AG04450 (cell line): ENCODE measurements around the gene WDR74. TPM values are rescaled to one million over a fixed set of nuclear protein-coding genes. Genes with fewer than 3 reads are reported as not detected.

ENCODE experiments used
- CTCF ChIA-PET: fragments of 300-600, 350-600 bp; formaldehyde crosslinking; extraction: SDS; loops from one replicate; lab custom pipeline; 2022; ENCODE audit warnings: antibody characterized with exemption, inconsistent platforms; lab: Charles Lee
- POLR2A ChIA-PET: fragments of 350-600 bp; formaldehyde crosslinking; extraction: SDS; loops from one replicate; lab custom pipeline; 2021; ENCODE audit warnings: antibody characterized with exemption, inconsistent platforms; lab: Yijun Ruan, JAX
- DNase-seq: peaks from one replicate; pipeline ENCODE4 v3.0.0-alpha.2; 2011; ENCODE audit warnings: low read depth, low spot score
- H3K27ac ChIP-seq: one replicate; pipeline ENCODE4 v1.5.1; 2012; ENCODE audit warnings: low read depth, low read length, control low read depth
- H3K27me3 ChIP-seq: one replicate; pipeline ENCODE4 v1.6.0; 2012; ENCODE audit warnings: low read length; ENCODE audit not compliant: control insufficient read depth, insufficient read depth
- H3K4me3 ChIP-seq: 2 replicates; pipeline ENCODE4 v1.5.1; 2011; ENCODE audit warnings: mild to moderate bottlenecking, low read depth, low read length, control low read depth
- H3K9me3 ChIP-seq: 2 replicates; pipeline ENCODE4 v1.5.1; 2012; ENCODE audit warnings: low read length; ENCODE audit not compliant: control insufficient read depth, insufficient read depth
- polyA plus RNA-seq: library from polyadenylated mRNA; depleted of rRNA; stranded (reverse); fragments of >200 nt; gene quantifications from 2 replicates; pipeline ENCODE4 v1.2.3, GENCODE V29; 2011
- TF ChIP-seq, protein P1 (sequence below): IDR thresholded peaks from 2 replicates; pipeline ENCODE4 v1.5.1; 2011; ENCODE audit warnings: low read depth, low read length, control low read depth, inconsistent platforms

The WDR74 gene
- polyA plus RNA-seq, 1 experiment = 18.0 TPM

DNA sequence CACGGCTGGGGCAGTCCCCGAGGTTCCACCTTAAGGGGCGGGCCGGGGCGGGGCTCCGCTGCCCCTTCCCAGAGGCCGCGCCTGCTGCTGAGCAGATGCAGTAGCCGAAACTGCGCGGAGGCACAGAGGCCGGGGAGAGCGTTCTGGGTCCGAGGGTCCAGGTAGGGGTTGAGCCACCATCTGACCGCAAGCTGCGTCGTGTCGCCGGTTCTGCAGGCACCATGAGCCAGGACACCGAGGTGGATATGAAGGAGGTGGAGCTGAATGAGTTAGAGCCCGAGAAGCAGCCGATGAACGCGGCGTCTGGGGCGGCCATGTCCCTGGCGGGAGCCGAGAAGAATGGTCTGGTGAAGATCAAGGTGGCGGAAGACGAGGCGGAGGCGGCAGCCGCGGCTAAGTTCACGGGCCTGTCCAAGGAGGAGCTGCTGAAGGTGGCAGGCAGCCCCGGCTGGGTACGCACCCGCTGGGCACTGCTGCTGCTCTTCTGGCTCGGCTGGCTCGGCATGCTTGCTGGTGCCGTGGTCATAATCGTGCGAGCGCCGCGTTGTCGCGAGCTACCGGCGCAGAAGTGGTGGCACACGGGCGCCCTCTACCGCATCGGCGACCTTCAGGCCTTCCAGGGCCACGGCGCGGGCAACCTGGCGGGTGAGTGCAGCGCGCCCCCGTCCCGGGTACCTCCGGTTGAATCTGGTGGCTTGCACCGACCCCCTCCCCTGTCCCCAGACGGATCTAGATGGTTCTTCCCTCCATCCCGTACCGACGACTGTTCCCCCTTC, 41.6 kb upstream of the WDR74 start, which contains the start of gene SLC3A2:
Gene SLC3A2 (plus strand): TSS at position 94 of the 776 bp plus-strand sequence. CDS start 128 bp downstream, at position 222.
- CTCF ChIA-PET = interaction anchor here (0.5 to 1.9 kb wide), 8 partner anchors 8 to 218 kb away, joined by 3 to 12 read pairs (median 4); no protein-coding TSS in a partner anchor
- DNase-seq = peak; percentile 56
- peak within 1 kb of the TSS; percentile 99 for H3K27ac ChIP-seq
- TF ChIP-seq, protein P1, sequence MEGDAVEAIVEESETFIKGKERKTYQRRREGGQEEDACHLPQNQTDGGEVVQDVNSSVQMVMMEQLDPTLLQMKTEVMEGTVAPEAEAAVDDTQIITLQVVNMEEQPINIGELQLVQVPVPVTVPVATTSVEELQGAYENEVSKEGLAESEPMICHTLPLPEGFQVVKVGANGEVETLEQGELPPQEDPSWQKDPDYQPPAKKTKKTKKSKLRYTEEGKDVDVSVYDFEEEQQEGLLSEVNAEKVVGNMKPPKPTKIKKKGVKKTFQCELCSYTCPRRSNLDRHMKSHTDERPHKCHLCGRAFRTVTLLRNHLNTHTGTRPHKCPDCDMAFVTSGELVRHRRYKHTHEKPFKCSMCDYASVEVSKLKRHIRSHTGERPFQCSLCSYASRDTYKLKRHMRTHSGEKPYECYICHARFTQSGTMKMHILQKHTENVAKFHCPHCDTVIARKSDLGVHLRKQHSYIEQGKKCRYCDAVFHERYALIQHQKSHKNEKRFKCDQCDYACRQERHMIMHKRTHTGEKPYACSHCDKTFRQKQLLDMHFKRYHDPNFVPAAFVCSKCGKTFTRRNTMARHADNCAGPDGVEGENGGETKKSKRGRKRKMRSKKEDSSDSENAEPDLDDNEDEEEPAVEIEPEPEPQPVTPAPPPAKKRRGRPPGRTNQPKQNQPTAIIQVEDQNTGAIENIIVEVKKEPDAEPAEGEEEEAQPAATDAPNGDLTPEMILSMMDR = peak; percentile 50; the same call in 1 of the 2 replicates
- peak within 1 kb of the TSS; percentile 100 for H3K4me3 ChIP-seq
- POLR2A ChIA-PET = interaction anchor here (0.5 to 5.3 kb wide), 21 partner anchors 9 to 1365 kb away, joined by 3 to 68 read pairs (median 3); partner anchors contain the start of genes C11orf98, CSKMT, MTA2 and STX5
- H3K9me3 ChIP-seq = peaks cover 6% of the 10 kb centered on the region; the same call in 1 of the 2 replicates
- no peaks in the 10 kb centered on the region for H3K27me3 ChIP-seq

DNA sequence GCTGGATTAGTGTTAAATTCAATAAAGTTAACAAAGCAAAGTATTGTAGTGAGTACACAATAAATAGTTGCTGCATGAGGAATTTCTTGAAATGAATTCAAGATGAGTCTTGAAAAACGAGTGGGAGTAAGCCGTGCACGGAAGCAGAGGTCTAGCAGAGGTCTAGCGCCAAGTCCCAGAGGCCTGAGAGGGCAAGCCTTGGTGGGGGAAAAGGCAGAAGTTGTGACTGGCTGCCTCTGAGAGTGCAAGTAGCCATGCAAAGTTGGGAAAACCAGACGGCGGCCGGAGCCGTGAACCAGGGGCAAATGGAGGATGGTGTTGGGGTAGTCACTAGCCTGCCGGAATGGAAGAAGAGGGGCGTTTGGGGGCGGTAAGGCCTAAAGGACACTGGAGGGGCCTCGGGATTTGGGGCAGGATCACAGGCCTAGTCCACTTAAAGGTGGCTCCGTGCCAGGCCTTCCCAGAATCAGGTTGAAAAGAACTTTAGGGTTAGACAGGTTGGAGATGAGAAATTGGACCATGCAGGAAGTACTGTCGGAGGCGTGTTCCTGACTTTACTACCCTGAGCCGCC, 40.9 kb upstream of the WDR74 start:
- ChIA-PET POLR2A (interaction anchor here (0.7 to 5.3 kb wide), 10 partner anchors 10 to 171 kb away, joined by 3 to 68 read pairs (median 6); partner anchors contain the start of genes TMEM179B, WDR74 and ZBTB3), CTCF (interaction anchor here (0.5 to 1.9 kb wide), 5 partner anchors 8 to 165 kb away, joined by 3 to 12 read pairs (median 4); no protein-coding TSS in a partner anchor)
- H3K27me3 ChIP-seq = no peaks in the 10 kb centered on the region
- TF ChIP-seq, protein P1 = no peak
- DNase-seq = peak; percentile 56
- H3K9me3 ChIP-seq = peaks cover 6% of the 10 kb centered on the region; the same call in 1 of the 2 replicates
- peak overlapping the region; percentile 99 for H3K27ac ChIP-seq
- H3K4me3 ChIP-seq = peak overlapping the region; percentile 100

DNA sequence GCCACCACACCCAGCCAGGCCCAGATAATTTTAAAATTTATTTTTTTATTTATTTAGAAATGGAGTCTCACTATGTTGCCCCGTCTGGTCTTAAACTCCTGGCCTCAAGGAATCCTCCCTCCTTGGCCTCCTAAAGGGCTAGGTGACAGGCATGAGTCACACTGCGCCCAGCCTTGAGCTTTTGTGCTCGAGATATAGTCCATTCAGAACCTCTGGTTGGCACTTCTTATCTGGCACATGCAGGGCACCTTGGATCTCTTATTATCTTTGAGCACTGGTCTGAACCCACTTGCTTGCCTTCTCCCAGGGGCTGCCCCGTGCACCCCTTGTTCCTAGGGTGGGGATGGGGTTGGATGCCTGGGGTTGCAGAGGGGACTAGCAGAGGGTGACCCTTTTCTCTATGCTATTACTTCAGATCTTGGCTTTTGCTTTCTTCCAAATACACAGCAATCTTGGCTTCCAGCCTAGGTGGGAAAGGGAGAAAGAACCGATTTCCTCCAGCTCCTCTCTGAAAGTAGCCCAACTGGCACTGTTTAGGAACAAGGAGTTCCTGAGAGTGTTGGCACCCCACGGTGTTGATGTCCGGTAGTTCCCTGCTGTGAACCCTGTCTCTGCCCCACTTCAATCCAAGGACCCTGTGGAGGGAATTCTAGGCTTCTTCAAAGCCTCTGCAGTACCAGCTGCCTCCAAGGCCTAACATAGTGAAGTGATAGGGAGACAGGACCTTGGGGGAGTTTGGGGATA, 40.0 kb upstream of the WDR74 start:
- H3K4me3 ChIP-seq = peak overlapping the region; percentile 100

DNA sequence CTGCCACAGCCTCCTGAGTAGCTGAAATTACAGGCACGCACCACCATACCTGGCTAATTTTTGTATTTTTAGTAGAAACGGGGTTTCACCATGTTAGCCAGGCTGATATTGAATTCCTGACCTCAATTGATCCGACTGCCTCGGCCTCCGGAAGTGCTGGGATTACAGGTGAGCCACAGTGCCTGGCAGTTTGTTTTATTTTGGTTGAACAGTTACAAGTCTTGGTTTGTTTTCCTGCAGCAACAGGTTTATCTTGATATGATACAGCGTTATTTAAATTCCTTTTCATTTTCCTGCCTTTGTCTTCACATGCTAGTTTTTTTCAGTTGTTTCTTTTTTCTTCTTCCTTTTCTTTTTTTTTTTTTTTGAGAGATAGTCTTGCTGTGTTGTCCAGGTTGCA, 37.3 kb upstream of the WDR74 start:
- CTCF ChIA-PET = interaction anchor here (1.4 kb wide), 1 partner anchor 90 kb away, joined by 5 read pairs; no protein-coding TSS in a partner anchor
- POLR2A ChIA-PET = interaction anchor here (1.2 kb wide), 1 partner anchor 35 kb away, joined by 3 read pairs; no protein-coding TSS in a partner anchor

More for the DNA sequence above, 40.0 kb upstream of the WDR74 start:
- H3K9me3 ChIP-seq = peaks cover 6% of the 10 kb centered on the region; the same call in 1 of the 2 replicates
- ChIA-PET POLR2A (interaction anchor here (0.7 to 5.3 kb wide), 4 partner anchors 11 to 39 kb away, joined by 3 to 68 read pairs (median 4); partner anchors contain the start of gene WDR74), CTCF (interaction anchor here (1.2 kb wide), 1 partner anchor 93 kb away, joined by 3 read pairs; no protein-coding TSS in a partner anchor)
- no peak for DNase-seq
- H3K27ac ChIP-seq = peak overlapping the region; percentile 99
- H3K27me3 ChIP-seq = no peaks in the 10 kb centered on the region
- TF ChIP-seq, protein P1 = no peak

More for the DNA sequence above, 37.3 kb upstream of the WDR74 start:
- H3K9me3 ChIP-seq = peaks cover 6% of the 10 kb centered on the region; the same call in 1 of the 2 replicates
- H3K27ac ChIP-seq = no peak overlapping the region
- no peak overlapping the region for H3K4me3 ChIP-seq
- TF ChIP-seq, protein P1 = no peak
- DNase-seq = no peak
- no peaks in the 10 kb centered on the region for H3K27me3 ChIP-seq
